ENCODE data around the gene GPSM1.

- no peak for TF ChIP-seq POLR2A (IDR thresholded peaks at IDR 0.05)
- TF ChIP-seq CTCF (IDR thresholded peaks at IDR 0.05): no peak
Measured at GRCh38 chr9:136293476-136294077, 33.8 kb upstream of the GPSM1 start.
